HG02970 (cell line): ENCODE data around the gene MYBPC1.
A peak's percentile ranks its signal among the peaks of the same experiment; 100 is the strongest.

Experiments used
- ATAC-seq: cut with Tn5 transposase; IDR thresholded peaks from one replicate; pipeline ENCODE4 v1.9.1; 2021; ENCODE audit warnings: mild to moderate bottlenecking, moderate library complexity, moderate number of reproducible peaks; ENCODE audit not compliant: unreplicated experiment, low FRiP score

The MYBPC1 gene

DNA sequence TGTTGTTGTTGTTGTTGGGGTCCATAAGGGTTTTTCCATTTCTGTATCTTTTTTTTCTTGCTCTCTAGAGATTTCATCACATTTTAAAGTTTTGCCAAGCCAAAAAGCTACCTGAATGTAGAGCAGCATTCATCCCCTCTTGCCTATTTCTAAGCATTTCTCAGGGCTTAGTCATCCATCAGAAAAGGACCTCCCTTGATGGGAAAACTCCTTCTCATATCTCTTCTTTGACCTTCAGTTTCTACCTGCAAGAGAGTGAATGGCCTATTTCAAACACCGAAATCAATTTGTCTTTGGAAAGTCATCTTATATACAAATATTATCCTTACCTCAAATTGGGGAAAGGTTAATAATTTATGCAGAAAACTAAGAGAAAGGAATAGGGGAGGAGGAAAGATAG is 4.5 kb downstream of the MYBPC1 start:
- ATAC-seq = no peak

DNA sequence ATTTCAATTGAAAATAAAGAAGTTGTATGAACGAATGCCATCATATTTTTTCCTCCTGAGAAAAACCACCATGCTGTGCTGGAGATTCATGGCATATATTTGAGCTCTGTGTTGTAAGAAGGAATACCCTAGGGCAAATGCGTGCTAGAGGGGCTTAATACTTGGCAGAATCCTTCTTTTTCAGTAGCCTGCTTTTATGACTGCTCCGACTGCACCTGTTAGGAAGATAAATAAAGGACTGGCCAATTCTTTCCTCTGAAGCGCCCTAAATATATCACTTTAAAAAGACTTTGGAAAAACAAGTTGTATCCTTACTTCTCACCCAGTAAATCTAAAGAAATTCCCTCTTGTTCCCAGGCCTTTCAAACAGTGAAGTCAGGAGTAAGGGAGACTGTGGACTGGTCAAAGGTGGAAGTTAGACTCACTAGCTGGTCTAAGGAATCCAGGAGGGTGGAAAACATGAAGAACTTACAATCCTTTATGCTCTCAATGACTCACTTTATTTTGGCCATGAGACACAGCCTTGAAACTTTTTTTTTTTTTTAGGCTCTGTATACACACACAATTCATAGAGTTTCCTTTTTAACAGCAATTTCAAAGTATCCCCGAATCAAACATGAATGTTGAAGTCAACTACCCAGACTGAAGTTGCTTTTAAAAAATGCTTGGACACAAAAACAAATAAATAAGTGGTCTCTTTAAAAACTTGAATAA is 5.2 kb downstream of the MYBPC1 start:
- ATAC-seq = no peak

DNA sequence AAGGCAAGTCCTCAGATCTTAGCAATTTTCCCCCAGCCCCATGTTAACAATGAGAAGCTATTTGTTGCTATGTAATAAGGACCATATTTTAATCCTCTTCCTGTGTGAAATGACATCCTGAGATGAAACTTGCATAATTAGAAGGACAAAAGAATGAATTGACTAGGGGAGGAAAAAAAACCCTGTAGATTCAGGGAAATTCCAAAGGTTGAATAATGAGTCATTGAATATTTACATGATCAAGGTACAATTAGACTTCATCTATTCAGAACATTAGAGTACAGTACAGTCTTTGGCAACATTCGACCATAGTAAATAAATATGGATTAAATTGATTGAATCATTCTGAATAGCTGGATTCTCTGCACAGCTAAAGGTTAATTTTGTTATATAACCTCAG is 9.4 kb downstream of the MYBPC1 start:
- no peak for ATAC-seq

DNA sequence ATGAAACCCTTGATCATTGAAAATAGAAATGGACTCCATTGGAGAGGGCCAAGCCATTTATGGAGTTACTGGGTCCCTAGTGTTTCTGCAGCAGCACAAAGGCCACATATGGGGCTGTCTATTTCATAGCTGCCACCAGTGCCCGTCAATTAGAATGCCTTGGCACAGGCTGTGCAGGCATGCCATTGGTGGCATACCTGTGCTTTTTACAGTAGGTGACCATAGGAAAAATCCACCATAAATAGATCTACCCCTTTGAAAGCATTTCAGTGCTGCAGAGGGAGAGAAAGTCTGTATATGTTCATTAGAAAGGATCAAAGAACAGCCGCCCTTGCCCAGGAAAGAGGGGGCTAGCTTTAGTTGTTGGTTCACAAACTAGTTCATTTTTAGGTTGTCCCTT is 13.1 kb downstream of the MYBPC1 start:
- no peak for ATAC-seq

- ATAC-seq = no peak
Observed at GRCh38 chr12:101608301-101609133, 13.7 kb downstream of the MYBPC1 start.

GRCh38 chr12:101609198-101609597 is 14.4 kb downstream of the MYBPC1 start:
- no peak for ATAC-seq

DNA sequence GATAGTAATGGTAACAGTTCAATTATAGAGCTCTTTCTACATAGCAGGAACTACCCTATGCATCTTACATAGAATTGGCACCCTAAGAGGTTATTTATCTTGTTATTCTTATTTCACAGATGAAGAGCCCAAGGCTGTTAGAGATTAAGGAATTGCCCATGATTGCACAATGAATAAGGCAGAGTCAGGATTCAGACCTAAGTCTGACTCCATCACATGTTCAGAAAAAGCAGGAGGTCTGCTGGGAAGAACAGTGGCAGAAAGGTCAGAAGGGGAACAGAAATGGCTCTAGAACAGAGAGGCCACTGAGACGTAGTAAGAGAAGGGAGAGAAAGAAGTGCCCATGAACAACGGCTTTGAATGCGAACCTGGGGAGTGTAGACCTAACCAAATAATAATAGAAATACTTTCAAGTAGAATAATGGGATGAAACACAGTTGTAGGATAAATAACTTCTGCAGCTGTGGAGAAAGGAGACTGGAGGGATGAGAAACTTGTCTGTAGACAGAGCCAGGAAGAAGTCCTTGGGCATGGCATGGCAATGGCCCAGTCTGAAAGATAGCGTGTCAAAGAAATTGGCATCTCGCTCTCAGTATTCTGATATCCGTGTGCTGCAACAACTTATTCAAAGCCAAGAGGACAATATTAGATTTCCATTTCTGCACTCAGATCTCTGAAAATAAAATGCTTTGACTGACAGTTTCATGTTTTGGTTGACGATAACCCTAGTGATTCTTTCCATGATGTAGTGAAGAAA is 17.6 kb downstream of the MYBPC1 start:
- no peak for ATAC-seq

GRCh38 chr12:101616027-101616494 is 21.3 kb downstream of the MYBPC1 start:
- no peak for ATAC-seq

- no peak for ATAC-seq
Observed at GRCh38 chr12:101619026-101619786, 24.4 kb downstream of the MYBPC1 start.

- ATAC-seq = no peak
Observed at GRCh38 chr12:101619858-101620761, 25.3 kb downstream of the MYBPC1 start.

DNA sequence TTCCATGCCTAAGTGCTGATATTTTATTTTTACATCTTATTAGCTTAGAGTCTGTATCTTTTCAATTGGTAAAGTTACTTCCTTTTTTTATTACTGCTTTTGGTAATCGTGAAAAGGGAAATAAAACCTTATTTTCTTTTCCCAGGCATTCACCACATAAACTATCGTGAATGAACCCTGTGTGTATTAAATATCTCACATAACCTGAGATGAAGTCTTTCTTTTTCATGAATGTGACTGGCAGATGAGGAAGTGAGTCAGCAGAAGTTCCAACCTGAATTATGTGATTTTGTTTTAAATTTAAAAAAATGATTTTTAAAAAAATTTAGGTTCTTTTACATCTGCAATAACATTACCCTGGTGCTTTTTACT is 26.0 kb downstream of the MYBPC1 start:
- no peak for ATAC-seq

DNA sequence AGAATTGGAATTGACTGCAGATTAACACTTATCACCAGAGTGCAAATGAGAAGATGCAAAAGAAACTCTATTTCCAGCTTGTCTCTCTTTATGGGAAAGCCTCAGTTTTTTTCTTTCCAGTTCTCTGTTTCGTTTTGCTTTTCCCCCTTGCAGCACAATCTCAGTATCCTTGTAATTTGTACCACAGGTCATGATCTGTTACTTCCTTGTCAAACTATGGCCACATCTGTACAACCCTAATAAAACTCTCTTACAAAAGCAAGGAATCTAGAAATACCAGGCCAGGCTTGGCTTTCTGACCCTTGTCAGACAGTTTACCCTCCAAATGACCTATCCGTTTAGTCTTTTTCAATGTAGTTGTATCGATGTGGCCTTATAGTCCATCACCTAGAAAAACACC is 33.9 kb downstream of the MYBPC1 start:
- no peak for ATAC-seq

DNA sequence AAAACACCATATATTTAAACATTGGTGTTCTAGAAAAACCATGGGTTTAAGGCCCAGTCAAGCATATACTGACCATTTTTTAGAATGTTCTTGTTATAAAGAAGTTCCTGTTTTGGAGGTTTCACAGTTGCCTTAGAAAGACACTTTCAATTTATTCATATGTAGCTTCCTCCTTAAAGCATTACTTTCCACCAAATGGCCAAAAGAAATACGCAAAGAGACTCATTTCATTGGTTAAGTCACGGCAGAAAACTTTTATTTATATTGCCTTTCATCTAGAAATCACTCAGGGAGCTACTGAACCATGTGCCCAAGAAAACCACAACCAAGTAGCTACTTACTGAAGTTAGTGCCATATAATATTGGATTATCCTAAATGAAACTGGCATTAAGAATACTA is 40.0 kb downstream of the MYBPC1 start:
- ATAC-seq = peak; percentile 79

GRCh38 chr12:101637936-101638335 is 43.2 kb downstream of the MYBPC1 start:
- ATAC-seq = no peak

GRCh38 chr12:101642115-101643067 is 47.6 kb downstream of the MYBPC1 start:
- ATAC-seq = no peak

- no peak for ATAC-seq
Observed at GRCh38 chr12:101647711-101648110, 52.9 kb downstream of the MYBPC1 start.

GRCh38 chr12:101648195-101648594 is 53.4 kb downstream of the MYBPC1 start:
- no peak for ATAC-seq
